KMS-11 (cell line): ENCODE results near the gene PLCB4.

ENCODE experiments used
- H2AFZ ChIP-seq: fragments of 200-600 bp; sonication (generic); 2 replicates; pipeline ENCODE4 v1.6.1; 2016; ENCODE audit warnings: antibody characterized with exemption, mixed run types, low read depth
- H3K27ac ChIP-seq: fragments of 200-600 bp; sonication (generic); 2 replicates; pipeline ENCODE4 v1.6.1; 2016; ENCODE audit warnings: mild to moderate bottlenecking, mixed run types
- H3K27me3 ChIP-seq: fragments of 200-600 bp; sonication (generic); 2 replicates; pipeline ENCODE4 v1.6.1; 2017; ENCODE audit warnings: mild to moderate bottlenecking, low read depth, mixed run types, moderate library complexity; ENCODE audit not compliant: insufficient read depth
- H3K36me3 ChIP-seq: fragments of 200-600 bp; sonication (generic); 2 replicates; pipeline ENCODE4 v1.6.1; 2017; ENCODE audit warnings: mild to moderate bottlenecking, mixed run types; ENCODE audit not compliant: insufficient read depth
- H3K4me1 ChIP-seq: fragments of 200-600 bp; sonication (generic); 2 replicates; pipeline ENCODE4 v1.6.1; 2016; ENCODE audit warnings: mild to moderate bottlenecking, low read depth, mixed run types; ENCODE audit not compliant: poor library complexity, severe bottlenecking
- H3K4me2 ChIP-seq: fragments of 200-600 bp; sonication (generic); 2 replicates; pipeline ENCODE4 v1.7.0; 2016; ENCODE audit warnings: mild to moderate bottlenecking, mixed run types
- H3K4me3 ChIP-seq: fragments of 200-600 bp; sonication (generic); IDR thresholded peaks from 2 replicates; pipeline ENCODE4 v1.6.1; 2017; ENCODE audit warnings: low read depth, low read length, mixed read lengths; ENCODE audit not compliant: insufficient read depth
- H3K79me2 ChIP-seq: fragments of 200-600 bp; sonication (generic); 2 replicates; pipeline ENCODE4 v1.6.1; 2016; ENCODE audit warnings: low read depth, mixed run types; ENCODE audit not compliant: insufficient read depth
- H3K9ac ChIP-seq: fragments of 200-600 bp; sonication (generic); 2 replicates; pipeline ENCODE4 v1.6.1; 2016; ENCODE audit warnings: mild to moderate bottlenecking, mixed run types
- H4K20me1 ChIP-seq: fragments of 200-600 bp; sonication (generic); 2 replicates; pipeline ENCODE4 v1.6.1; 2016; ENCODE audit warnings: mild to moderate bottlenecking, mixed run types; ENCODE audit not compliant: insufficient read depth
- CTCF ChIP-seq: fragments of 200-600 bp; sonication (generic); conservative IDR thresholded peaks from 2 replicates; pipeline ENCODE4 v1.6.1; 2017; ENCODE audit warnings: low read depth, mild to moderate bottlenecking, antibody characterized with exemption, low read length, moderate library complexity, mixed read lengths

PLCB4 gene

GRCh38 chr20:9110916-9111432 lies 42.1 kb downstream of the PLCB4 start:
- Histone ChIP-seq H2AFZ (no peak overlapping the region), H3K27me3 (no peaks in the 10 kb centered on the region), H3K4me3 (no peak overlapping the region), H3K4me1 (no peaks in the 10 kb centered on the region), H3K36me3 (no peaks in the 10 kb centered on the region), H4K20me1 (no peaks in the 10 kb centered on the region), H3K27ac (no peak overlapping the region), H3K9ac (no peak overlapping the region), H3K79me2 (no peaks in the 10 kb centered on the region), H3K4me2 (no peak overlapping the region)
- no peak for TF ChIP-seq CTCF

- H3K4me3 ChIP-seq = no peak overlapping the region
- no peaks in the 10 kb centered on the region for H4K20me1 ChIP-seq
- H3K36me3 ChIP-seq = no peaks in the 10 kb centered on the region
- H3K27ac ChIP-seq = no peak overlapping the region
- no peaks in the 10 kb centered on the region for H3K79me2 ChIP-seq
- H3K27me3 ChIP-seq = no peaks in the 10 kb centered on the region
- H3K4me2 ChIP-seq = no peak overlapping the region
- no peak overlapping the region for H3K9ac ChIP-seq
- H3K4me1 ChIP-seq = no peaks in the 10 kb centered on the region
- no peak overlapping the region for H2AFZ ChIP-seq
- TF ChIP-seq CTCF = no peak
Measured at GRCh38 chr20:9112541-9113515, 43.9 kb downstream of the PLCB4 start.

- H3K27me3 ChIP-seq = no peaks in the 10 kb centered on the region
- no peak overlapping the region for H3K4me2 ChIP-seq
- H3K4me3 ChIP-seq = no peak overlapping the region
- no peaks in the 10 kb centered on the region for H3K4me1 ChIP-seq
- H4K20me1 ChIP-seq = no peaks in the 10 kb centered on the region
- H3K27ac ChIP-seq = no peak overlapping the region
- no peaks in the 10 kb centered on the region for H3K36me3 ChIP-seq
- TF ChIP-seq CTCF = no peak
- no peak overlapping the region for H3K9ac ChIP-seq
- H2AFZ ChIP-seq = no peak overlapping the region
- H3K79me2 ChIP-seq = no peaks in the 10 kb centered on the region
Measured at GRCh38 chr20:9114709-9115108, 45.8 kb downstream of the PLCB4 start.

GRCh38 chr20:9117548-9117947 lies 48.7 kb downstream of the PLCB4 start:
- no peak for TF ChIP-seq CTCF
- Histone ChIP-seq H3K4me3 (no peak overlapping the region), H3K27ac (no peak overlapping the region), H3K79me2 (no peaks in the 10 kb centered on the region), H3K4me2 (no peak overlapping the region), H3K36me3 (no peaks in the 10 kb centered on the region), H3K9ac (no peak overlapping the region), H3K4me1 (no peaks in the 10 kb centered on the region), H3K27me3 (no peaks in the 10 kb centered on the region), H2AFZ (no peak overlapping the region), H4K20me1 (no peaks in the 10 kb centered on the region)
